Neural cell (in vitro differentiated cells): ENCODE results near the gene TENT4A.

ENCODE experiments used
- EZH2 ChIP-seq: fragments of 200-600, 300-800 bp; shearing (Covaris generic), sonication (generic); IDR thresholded peaks from 2 replicates; pipeline ENCODE4 v1.6.1; 2014; ENCODE audit warnings: antibody characterized with exemption, low read length, borderline replicate concordance, mild to moderate bottlenecking; ENCODE audit not compliant: insufficient read depth, poor library complexity, severe bottlenecking
- MXI1 ChIP-seq: fragments of 450-650 bp; conservative IDR thresholded peaks from 2 replicates; pipeline ENCODE4 v1.6.1; 2014; ENCODE audit warnings: antibody characterized with exemption, mild to moderate bottlenecking; ENCODE audit not compliant: poor library complexity, severe bottlenecking
- POLR2AphosphoS5 ChIP-seq: IDR thresholded peaks from 2 replicates; pipeline ENCODE4 v1.6.1; 2012
- RAD21 ChIP-seq: fragments of 450-650 bp; conservative IDR thresholded peaks from 2 replicates; pipeline ENCODE4 v1.6.1; 2014; ENCODE audit warnings: antibody characterized with exemption, mild to moderate bottlenecking, moderate library complexity
- REST ChIP-seq: IDR thresholded peaks from 2 replicates; pipeline ENCODE4 v1.6.1; 2012; ENCODE audit warnings: borderline replicate concordance
- SMC3 ChIP-seq: fragments of 450-650 bp; conservative IDR thresholded peaks from 2 replicates; pipeline ENCODE4 v1.6.1; 2014; ENCODE audit warnings: antibody characterized with exemption, mild to moderate bottlenecking, moderate library complexity; ENCODE audit not compliant: poor library complexity
- TAF1 ChIP-seq: IDR thresholded peaks from 2 replicates; pipeline ENCODE4 v1.6.1; 2012; ENCODE audit warnings: low read depth
- TF ChIP-seq, protein P1 (sequence below): fragments of 450-650 bp; IDR thresholded peaks from 2 replicates; pipeline ENCODE4 v1.5.1; 2014; ENCODE audit warnings: antibody characterized with exemption, mild to moderate bottlenecking, moderate library complexity; ENCODE audit not compliant: poor library complexity, severe bottlenecking

DNA sequence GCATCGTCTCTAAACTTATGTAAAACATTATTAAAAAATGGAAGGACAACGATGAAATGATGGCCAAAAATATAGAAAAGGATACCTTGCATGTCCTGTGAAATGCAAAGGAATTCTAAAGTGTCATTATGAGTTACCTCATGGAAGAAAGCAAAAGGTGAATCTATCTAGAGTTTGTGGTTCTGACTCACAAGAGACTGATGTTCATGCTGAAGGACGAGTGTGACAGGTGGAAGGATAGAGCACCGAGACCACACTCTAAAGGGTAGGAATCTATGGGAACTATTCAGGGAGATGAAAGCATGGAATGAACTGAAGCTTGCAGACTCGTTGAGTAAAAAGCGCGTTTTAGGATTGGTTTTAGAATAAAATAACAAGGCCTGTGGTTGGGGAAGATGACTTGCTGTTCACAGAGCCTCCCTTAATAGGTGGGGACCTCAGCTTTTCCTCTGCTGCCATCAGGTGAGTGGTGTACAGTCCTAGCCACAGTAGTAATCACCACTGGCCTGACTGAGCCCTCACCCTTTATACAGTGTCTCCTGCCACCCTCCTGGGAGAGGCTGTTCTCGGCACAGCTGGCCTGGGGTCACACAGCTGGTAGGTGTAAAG, 11.2 kb downstream of the TENT4A start:
- TF ChIP-seq, protein P1, sequence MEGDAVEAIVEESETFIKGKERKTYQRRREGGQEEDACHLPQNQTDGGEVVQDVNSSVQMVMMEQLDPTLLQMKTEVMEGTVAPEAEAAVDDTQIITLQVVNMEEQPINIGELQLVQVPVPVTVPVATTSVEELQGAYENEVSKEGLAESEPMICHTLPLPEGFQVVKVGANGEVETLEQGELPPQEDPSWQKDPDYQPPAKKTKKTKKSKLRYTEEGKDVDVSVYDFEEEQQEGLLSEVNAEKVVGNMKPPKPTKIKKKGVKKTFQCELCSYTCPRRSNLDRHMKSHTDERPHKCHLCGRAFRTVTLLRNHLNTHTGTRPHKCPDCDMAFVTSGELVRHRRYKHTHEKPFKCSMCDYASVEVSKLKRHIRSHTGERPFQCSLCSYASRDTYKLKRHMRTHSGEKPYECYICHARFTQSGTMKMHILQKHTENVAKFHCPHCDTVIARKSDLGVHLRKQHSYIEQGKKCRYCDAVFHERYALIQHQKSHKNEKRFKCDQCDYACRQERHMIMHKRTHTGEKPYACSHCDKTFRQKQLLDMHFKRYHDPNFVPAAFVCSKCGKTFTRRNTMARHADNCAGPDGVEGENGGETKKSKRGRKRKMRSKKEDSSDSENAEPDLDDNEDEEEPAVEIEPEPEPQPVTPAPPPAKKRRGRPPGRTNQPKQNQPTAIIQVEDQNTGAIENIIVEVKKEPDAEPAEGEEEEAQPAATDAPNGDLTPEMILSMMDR, result no peak
- TF ChIP-seq POLR2AphosphoS5 (no peak), MXI1 (no peak), TAF1 (no peak), EZH2 (no peak), SMC3 (no peak), REST (no peak), RAD21 (no peak)
